Measurements from ENCODE around the gene ARL14EP. TPM values are rescaled to one million over a fixed set of nuclear protein-coding genes. Genes with fewer than 3 reads are reported as not detected.

ARL14EP gene
- total RNA-seq, 4 donors from 2014 or later = 17.5 to 29.1 (median 21.1) TPM

DNA sequence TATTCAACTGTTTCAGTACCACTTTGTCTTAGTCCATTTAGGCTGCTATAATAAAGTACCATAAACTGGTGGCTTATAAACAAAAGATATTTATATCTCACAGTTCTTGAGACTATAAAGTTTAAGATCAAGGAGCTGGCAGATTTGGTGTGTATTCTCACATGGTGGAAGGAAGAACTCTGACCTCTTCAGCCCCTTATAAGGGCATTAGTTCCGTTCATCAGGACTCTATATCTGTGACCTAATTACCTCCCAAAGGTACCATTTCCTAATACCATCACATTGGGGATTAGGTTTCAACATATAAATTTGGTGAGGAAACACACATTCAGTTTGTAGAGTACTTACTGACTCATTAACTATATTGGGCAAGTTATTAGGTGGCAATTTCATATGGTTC is 10.7 kb upstream of the ARL14EP start:
- H3K27me3 ChIP-seq = no peaks in the 10 kb centered on the region
- H3K4me1 ChIP-seq = no peaks in the 10 kb centered on the region
- H3K9me3 ChIP-seq = peaks cover 0 to 6% (median 0%) of the 10 kb centered on the region in 4 donors
- no peak for DNase-seq (ENCODE audit: extremely low spot score)
- H3K27ac ChIP-seq (replicated peaks in 1 of 4) = no peak overlapping the region
- TF ChIP-seq EP300 (IDR thresholded peaks at IDR 0.05) = no peak
- no peak for TF ChIP-seq POLR2AphosphoS5 (IDR thresholded peaks at IDR 0.05)
- no peak for TF ChIP-seq POLR2A (IDR thresholded peaks at IDR 0.05; ENCODE audit: low read depth)
- no peak for TF ChIP-seq CTCF (IDR thresholded peaks at IDR 0.05)
- H3K4me3 ChIP-seq = no peak overlapping the region
- intact Hi-C loops (cut with DNase I) = loop anchor here (10.0 kb wide), 1 partner anchor 177 kb away; no protein-coding TSS in a partner anchor
- WGBS = 58% methylated on average over 1 of the region's 1 CpG
- no peaks in the 10 kb centered on the region for H3K36me3 ChIP-seq

- Histone ChIP-seq H3K4me3 (no peak overlapping the region), H3K36me3 (no peaks in the 10 kb centered on the region), H3K4me1 (no peaks in the 10 kb centered on the region), H3K27me3 (no peaks in the 10 kb centered on the region), H3K27ac (replicated peaks in 1 of 4) (no peak overlapping the region), H3K9me3 (peaks cover 0 to 6% (median 0%) of the 10 kb centered on the region in 4 donors)
- DNase-seq (ENCODE audit: extremely low spot score) = no peak
- WGBS = 77% methylated on average over 2 of the region's 2 CpGs
- intact Hi-C loops (cut with DNase I) = loop anchor here (10.0 kb wide), 1 partner anchor 179 kb away; no protein-coding TSS in a partner anchor
- TF ChIP-seq CTCF (IDR thresholded peaks at IDR 0.05) (no peak), EP300 (IDR thresholded peaks at IDR 0.05) (no peak), POLR2A (IDR thresholded peaks at IDR 0.05; ENCODE audit: low read depth) (no peak), POLR2AphosphoS5 (IDR thresholded peaks at IDR 0.05) (no peak)
Measured at GRCh38 chr11:30313580-30313979, 9.3 kb upstream of the ARL14EP start.

DNA sequence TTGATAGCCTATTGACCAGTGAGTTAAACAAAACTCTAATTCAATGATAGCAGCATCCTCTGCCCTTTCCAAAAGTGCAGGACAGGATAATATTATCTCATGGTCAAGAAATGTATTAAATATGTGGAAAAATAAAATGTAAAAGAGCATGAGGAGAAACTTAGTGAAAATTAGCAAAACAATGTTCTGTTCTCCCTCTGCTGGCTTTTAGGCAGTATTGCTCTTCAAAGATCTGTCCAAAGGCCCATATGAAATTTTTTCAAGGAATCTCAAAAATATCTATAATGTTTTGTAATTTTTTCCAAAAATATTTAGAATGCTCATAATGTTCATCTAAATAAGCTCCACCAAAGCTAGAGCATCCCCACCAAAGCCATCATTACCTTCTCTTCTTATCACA is 8.3 kb upstream of the ARL14EP start:
- intact Hi-C loops (cut with DNase I) = loop anchor here (10.0 kb wide), 1 partner anchor 180 kb away; no protein-coding TSS in a partner anchor
- peaks cover 0 to 6% (median 0%) of the 10 kb centered on the region in 4 donors for H3K9me3 ChIP-seq
- no peak overlapping the region for H3K4me3 ChIP-seq
- DNase-seq (ENCODE audit: extremely low spot score) = no peak
- H3K36me3 ChIP-seq = no peaks in the 10 kb centered on the region
- no peak overlapping the region for H3K27ac ChIP-seq (replicated peaks in 1 of 4)
- no peaks in the 10 kb centered on the region for H3K4me1 ChIP-seq
- TF ChIP-seq CTCF (IDR thresholded peaks at IDR 0.05) (peak; percentile 18 to 50 (median 38)), EP300 (IDR thresholded peaks at IDR 0.05) (no peak)
- H3K27me3 ChIP-seq = no peaks in the 10 kb centered on the region

DNA sequence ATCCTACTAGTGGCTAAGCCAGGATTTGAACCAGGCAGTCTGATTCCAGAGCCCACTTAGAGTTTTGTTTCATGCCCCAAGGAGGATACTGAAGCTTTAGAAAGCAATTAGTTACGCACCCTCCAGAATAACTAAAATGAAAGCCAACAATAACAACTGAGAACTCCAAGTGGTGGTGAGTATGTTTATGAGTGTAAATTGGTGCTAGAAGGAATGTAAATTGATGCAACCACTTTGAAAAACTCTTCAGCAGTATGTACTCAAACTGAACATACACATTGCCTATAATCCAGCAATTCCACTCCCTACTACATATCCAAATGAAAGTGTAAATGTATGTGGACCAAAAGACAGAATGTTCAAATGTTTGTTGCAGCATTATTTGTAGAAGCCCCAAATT is 6.7 kb upstream of the ARL14EP start:
- H3K4me1 ChIP-seq = no peaks in the 10 kb centered on the region
- peaks cover 0 to under 1% (median 0%) of the 10 kb centered on the region in 4 donors for H3K9me3 ChIP-seq
- no peak for TF ChIP-seq CTCF (IDR thresholded peaks at IDR 0.05)
- TF ChIP-seq EP300 (IDR thresholded peaks at IDR 0.05) = no peak
- TF ChIP-seq POLR2AphosphoS5 (IDR thresholded peaks at IDR 0.05) = no peak
- no peak for TF ChIP-seq POLR2A (IDR thresholded peaks at IDR 0.05; ENCODE audit: low read depth)
- H3K36me3 ChIP-seq = no peaks in the 10 kb centered on the region
- intact Hi-C loops (cut with DNase I) = loop anchor here (10.0 kb wide), 1 partner anchor 181 kb away; no protein-coding TSS in a partner anchor
- 82% methylated on average over 1 of the region's 1 CpG for WGBS
- H3K27me3 ChIP-seq = no peaks in the 10 kb centered on the region
- no peak for DNase-seq (ENCODE audit: extremely low spot score)
- H3K27ac ChIP-seq (replicated peaks in 1 of 4) = no peak overlapping the region
- H3K4me3 ChIP-seq = no peak overlapping the region

- intact Hi-C loops (cut with DNase I) = loop anchor here (10.0 kb wide), 1 partner anchor 182 kb away; no protein-coding TSS in a partner anchor
- TF ChIP-seq EP300 (IDR thresholded peaks at IDR 0.05) = no peak
- no peak for TF ChIP-seq CTCF (IDR thresholded peaks at IDR 0.05)
- TF ChIP-seq POLR2AphosphoS5 (IDR thresholded peaks at IDR 0.05) = no peak
- no peak for TF ChIP-seq POLR2A (IDR thresholded peaks at IDR 0.05; ENCODE audit: low read depth)
- Histone ChIP-seq H3K27me3 (no peaks in the 10 kb centered on the region), H3K36me3 (no peaks in the 10 kb centered on the region), H3K27ac (replicated peaks in 1 of 4) (no peak overlapping the region), H3K9me3 (no peaks in the 10 kb centered on the region), H3K4me3 (no peak overlapping the region), H3K4me1 (peaks cover 0 to 2% (median 0%) of the 10 kb centered on the region in 4 donors)
- DNase-seq (ENCODE audit: extremely low spot score) = no peak
- WGBS = 30% methylated on average over 2 of the region's 2 CpGs
Measured at GRCh38 chr11:30317030-30317429, 5.9 kb upstream of the ARL14EP start.
